Left cardiac atrium (tissue), 4 donors: ENCODE results near the gene SIGLEC7. TPM values are rescaled to one million over a fixed set of nuclear protein-coding genes. Genes with fewer than 3 reads are reported as not detected.
"Not testable (repeated sequence)": the region's sequence is repeated elsewhere in the genome, so short reads cannot be mapped to it uniquely, and the experiment has no call there.

ENCODE experiments used
- ATAC-seq, 2 donors: fragments of 200-7000 bp; cut with Tn5 transposase; one replicate each; pipeline ENCODE4 v1.9.1; 2020; ENCODE audit warnings: mild to moderate bottlenecking in 2 of 2, moderate library complexity in 2 of 2
- DNase-seq: peaks from one replicate; pipeline ENCODE4 v3.0.0-alpha.2; 2020
- intact Hi-C, 2 donors: fragments of 100-400 bp; cut with DNase I; formaldehyde crosslinking; loops; one replicate each; pipeline versions ENCODE4 v1.14.1 to v1.15.1; 2022 to 2023
- total RNA-seq, 2 donors: library from RNA; stranded (reverse); fragmentation: NEBNext Ultra II Directional; extraction: Animal tissue kit (Norgen Biotek cat#: 25700); gene quantifications; one replicate each; pipeline ENCODE4 v1.2.1, GENCODE V29; 2021
- donor health status: DM: no; HTN: yes; CAD: no.
- donor health status: DM: no; HTN: yes; CAD: no; lungs with severe emphysema.
- donor health status: DM: yes; HTN: yes; CAD: no.
- donor health status: Dilated cardiomyopathy.

Gene SIGLEC7
- total RNA-seq, 2 donors from 2014 or later, result 1.6 to 2.2 TPM

DNA sequence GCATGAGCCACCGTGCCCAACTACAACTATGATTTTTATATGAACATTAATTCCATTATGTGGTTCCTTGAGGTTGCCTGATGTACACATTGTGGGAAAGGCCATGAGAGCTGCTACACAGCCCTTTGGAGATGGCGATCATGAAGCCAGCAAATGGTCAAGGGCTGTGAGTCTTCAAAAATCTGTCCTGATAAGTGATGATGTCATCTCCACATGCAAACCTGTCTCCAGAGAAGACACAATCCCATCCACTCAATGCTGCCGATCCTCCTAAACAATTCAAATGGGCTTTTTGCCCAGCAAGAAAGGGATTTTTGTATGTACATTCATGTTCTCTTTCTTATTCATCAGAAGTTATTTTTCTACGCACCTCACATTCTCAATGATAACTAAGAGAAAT is 17.6 kb downstream of the SIGLEC7 start:
- DNase-seq, result no peak
- intact Hi-C loops, result no loop called here
- ATAC-seq, result no peak

DNA sequence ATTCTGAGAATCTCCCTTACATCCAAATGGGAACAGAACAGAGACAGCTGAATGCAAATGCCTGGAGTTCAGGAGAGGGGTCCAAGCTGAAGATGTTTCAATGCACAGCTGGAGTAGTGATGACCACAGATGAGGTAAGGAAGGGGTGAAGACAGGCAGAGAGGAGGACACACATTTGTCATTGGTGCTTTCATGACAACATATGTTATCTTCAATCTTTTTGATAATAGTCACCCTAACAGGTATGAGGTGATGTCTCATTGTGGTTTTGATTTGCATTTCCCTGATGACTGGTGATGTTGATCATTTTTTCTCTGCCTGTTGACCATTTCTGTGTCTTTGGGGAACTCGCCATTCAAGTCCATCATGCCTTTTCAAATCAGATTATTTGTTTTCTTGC is 19.2 kb downstream of the SIGLEC7 start:
- ATAC-seq (no peak), DNase-seq (no peak)
- intact Hi-C loops, result no loop called here

DNA sequence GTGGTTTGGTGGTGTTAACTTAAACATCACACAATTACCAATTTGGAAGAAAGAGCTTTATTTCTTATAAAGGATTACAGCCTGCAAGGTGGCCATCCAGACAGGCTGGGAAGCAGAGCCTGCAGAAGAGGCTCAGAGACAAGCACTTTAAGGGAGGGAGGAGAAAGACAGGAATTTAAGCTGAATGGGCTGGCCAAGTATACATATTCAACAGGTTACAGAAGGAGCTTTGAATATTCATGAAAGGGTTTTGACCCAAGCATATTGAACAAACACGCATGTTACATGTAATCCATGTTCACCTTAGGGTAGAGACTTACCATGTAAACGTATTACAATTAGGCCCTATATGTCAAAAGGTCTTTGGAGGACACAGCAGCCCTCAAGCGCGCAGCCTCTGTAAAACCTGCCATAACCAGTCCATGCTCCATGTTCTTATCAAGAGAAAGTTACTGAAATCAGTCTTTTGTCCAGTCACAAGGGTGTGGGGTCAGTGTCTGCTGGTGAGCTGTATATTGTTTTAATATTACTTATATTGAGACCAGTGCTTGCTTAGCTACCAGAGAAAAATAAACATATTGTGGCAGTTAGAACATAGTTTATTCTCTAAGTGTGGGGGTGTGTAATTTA is 19.9 kb downstream of the SIGLEC7 start:
- intact Hi-C loops, result no loop called here
- ATAC-seq, result no peak
- no peak for DNase-seq

DNA sequence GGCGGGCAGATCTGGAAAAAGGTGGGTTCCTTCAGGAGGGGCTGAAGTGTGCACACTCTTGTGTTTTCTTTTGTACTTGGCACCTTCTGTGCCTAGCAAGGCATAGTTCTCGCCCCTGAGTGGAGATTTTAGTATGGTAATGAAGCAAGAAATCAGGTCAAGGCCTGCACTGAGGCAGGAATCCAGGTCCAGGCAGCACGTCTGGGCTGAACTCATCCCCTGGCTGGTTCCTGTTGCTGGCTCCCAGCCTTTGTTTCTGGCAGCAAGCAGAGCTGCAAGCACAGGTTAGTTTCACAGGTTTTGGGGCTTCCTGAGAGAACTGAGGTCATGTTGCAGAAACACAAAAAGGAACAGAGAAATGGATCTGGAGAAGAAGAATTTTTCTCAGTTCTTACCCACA is 21.2 kb downstream of the SIGLEC7 start:
- intact Hi-C loops, result no loop called here
- ATAC-seq (no peak), DNase-seq (no peak)

DNA sequence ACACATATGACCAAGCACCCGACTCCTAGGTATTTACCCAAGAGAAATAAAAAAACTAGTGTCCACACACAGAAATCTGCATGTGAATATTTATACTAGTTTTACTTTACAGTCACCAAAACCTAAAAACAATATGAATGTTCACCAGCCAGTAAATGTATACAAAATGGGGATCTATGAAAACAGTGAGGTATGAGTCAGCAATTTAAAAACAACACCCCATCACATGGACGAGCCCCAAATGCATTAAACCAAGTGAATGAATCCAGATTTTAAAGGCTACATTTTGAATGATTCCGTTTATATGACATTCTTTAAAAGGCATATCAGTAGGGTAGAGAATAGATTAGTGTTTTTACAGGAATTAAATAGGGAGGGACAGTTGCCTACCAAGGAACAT is 22.1 kb downstream of the SIGLEC7 start:
- DNase-seq (no peak), ATAC-seq (no peak)
- intact Hi-C loops, result no loop called here

DNA sequence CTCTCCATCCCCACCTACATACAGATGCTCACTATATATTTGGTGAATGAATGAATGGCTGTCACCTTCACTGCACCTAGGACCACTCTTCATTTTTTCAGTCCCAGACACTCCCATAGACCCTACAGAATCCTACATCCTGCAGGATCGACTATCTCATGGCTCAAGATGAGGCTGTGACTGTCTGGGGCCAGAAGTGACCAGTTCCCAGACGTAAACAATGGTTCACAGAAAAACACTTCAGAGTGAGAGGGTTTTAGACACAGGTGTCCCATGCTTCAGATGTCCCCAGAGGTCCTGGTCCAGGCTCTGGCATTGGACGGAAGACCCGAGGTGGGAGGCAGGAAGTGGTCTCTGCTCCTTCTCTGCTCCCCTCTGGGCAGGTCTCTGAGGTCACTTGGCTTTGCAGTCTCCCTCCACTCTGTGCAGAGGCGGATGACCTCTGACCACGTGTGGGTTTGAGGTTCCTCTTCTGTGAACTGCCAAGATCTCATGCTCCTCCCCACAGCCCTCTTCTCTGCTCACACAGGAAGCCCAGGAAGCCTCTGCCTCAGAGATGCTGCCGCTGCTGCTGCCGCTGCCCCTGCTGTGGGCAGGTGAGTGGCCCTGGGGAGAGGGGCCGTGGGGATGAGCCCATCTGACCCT is 24.9 kb downstream of the SIGLEC7 start:
- intact Hi-C loops, result loop anchor here in 1 of 2 donors (5.0 kb wide), 1 partner anchor 145 kb away; no protein-coding TSS in a partner anchor
- peak; percentile 68 to 72 for ATAC-seq
- no peak for DNase-seq

DNA sequence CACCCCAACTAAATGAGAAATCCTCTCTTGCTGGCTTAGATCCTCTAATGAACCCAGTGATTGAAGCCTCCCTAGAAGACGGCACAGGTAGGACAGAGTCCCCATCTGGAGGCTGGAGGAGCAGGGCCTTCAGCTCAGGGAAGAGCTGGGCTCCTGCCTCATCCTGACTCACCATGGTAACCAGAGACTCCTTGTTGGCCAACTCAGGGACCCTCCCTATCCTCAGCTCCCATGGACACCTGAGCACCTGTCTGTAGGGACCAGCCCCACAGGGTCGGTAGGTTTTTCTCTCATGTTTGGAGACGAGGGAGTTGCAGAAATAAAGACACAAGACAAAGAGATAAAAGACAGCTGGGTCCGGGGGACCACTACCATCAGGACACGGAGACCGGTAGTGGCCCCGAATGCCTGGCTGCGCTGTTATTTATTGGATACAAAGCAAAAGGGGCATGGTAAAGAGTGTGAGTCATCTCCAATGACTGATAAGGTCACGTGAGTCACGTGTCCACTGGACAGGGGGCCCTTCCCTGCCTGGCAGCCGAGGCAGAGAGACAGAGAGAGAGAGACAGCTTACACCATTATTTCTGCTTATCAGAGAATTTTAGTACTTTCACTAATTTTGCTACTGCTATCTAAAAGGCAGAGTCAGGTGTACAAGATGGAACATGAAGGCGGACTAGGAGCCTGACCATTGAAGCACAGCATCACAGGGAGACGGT is 26.6 kb downstream of the SIGLEC7 start:
- intact Hi-C loops, result loop anchor here in 1 of 2 donors (5.0 kb wide), 1 partner anchor 146 kb away; no protein-coding TSS in a partner anchor
- peak in 1 of 2 donors; percentile 42 for ATAC-seq
- no peak for DNase-seq

DNA sequence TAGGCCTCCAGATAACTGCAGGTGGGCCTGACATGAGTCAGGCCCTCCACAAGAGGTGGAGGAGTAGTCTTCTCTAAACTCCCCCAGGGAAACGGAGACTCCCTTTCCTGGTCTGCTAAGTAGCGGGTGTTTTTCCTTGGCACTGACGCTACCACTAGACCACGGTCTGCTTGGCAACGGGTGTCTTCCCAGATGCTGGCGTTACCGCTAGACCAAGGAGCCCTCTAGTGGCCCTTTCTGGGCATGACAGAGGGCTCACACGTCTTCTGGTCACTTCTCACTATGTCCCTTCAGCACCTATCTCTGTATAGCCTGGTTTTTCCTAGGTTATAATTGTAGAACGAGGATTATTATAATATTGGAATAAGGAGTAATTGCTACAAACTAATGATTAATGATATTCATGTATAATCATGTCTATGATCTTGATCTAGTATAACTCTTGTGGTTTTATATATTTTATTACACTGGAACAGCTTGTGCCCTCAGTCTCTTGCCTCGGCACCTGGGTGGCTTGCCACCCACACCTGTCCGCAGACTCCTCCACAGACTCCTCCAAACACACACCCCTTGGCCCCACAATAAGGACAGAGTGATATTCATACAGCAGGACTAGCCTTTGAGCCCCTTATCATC is 27.3 kb downstream of the SIGLEC7 start:
- peak; percentile 87 for DNase-seq
- ATAC-seq, result not testable (repeated sequence)
- intact Hi-C loops, result loop anchor here in 1 of 2 donors (5.0 kb wide), 1 partner anchor 147 kb away; no protein-coding TSS in a partner anchor

DNA sequence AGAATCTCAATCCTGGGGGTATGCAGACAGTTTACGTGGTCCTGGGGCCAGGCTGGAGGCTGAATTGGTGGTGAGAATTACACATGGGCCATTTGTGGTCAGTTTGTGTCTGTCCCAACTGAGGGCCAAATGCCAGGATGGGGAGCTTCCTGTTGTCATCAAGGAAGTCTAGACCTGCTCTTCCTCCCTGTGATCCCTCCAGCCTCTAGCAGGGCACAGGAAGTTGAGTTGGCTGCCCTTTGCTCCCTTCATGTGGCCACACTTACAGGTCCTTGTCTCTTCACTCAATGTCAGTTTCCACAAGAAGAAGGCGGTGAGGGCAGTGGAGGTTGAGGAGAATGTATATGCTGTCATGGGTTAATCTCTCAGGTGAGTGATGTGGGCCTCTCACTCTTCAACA is 30.1 kb downstream of the SIGLEC7 start:
- intact Hi-C loops, result loop anchor here (5.0 to 10.0 kb wide), 3 partner anchors 150 to 240 kb away; no protein-coding TSS in a partner anchor
- ATAC-seq (no peak), DNase-seq (no peak)

DNA sequence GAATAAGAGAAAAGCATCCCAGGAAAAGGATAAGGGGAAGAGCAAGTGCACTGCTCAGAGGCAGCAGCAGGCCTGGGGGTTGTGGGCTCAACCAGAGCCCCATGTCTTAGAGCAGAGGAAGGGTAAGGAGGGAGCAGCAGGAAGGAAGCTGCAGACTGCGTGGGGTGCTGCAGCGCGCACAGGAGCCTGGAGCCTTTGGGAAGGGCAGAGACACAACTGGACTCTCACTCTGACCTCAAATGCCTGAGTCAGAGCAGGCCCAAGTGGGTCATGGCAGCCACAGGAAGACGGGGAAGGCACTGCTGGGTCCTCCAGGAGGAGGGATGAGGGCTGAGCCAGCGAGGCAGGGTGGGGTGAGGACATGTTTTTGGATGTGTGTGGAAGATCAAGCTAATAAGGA is 31.6 kb downstream of the SIGLEC7 start:
- intact Hi-C loops, result loop anchor here (5.0 to 10.0 kb wide), 3 partner anchors 151 to 241 kb away; no protein-coding TSS in a partner anchor
- ATAC-seq (no peak), DNase-seq (no peak)

DNA sequence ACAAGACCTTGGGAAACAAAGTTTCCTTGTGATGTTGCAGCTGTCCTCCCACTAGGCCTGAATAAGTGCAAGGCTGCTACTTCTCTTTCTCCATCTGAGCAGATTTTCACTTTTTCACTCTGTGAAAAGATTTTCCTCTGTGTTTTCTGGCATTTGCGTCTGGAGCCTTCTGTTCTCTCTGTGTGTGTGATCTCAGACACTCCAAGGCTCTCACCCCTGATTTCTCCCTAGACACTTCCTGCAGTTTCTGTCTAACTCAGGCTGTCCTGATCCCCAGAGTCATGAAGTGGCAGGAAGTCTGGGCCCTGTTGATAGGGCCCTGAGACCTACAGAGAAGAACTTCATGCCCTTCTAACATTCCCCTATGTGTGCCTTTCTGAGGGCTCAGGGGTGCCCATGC is 37.2 kb downstream of the SIGLEC7 start:
- intact Hi-C loops, result loop anchor here in 1 of 2 donors (10.0 kb wide), 1 partner anchor 244 kb away; no protein-coding TSS in a partner anchor
- DNase-seq (no peak), ATAC-seq (no peak)

DNA sequence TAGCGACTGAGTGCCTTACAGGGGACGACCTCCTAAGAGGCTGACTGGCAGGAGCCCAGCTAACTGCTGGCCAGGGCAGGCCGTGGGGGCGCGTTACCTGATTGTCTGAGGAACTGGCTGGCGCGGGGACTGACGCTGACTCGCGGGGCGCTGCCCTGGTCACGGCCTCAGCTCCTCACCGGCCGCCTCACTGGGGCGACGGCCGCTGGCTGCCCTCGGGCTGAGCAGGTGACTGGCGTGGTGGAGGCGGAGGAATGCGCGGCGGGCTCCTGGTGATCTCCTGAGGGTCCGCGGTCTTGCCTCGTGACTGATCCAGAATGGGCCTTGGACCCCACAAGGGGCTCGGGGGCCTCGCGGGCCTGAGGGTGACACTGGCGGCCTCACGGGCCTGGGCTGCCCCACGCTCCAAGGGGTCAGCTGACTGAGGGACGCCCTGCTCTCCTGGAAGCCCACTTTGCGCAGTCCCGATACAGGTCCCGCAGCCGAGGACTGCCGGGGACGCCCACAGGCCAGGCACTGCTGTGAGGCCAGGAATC is 39.3 kb downstream of the SIGLEC7 start:
- intact Hi-C loops, result no loop called here
- DNase-seq (no peak), ATAC-seq (no peak)

DNA sequence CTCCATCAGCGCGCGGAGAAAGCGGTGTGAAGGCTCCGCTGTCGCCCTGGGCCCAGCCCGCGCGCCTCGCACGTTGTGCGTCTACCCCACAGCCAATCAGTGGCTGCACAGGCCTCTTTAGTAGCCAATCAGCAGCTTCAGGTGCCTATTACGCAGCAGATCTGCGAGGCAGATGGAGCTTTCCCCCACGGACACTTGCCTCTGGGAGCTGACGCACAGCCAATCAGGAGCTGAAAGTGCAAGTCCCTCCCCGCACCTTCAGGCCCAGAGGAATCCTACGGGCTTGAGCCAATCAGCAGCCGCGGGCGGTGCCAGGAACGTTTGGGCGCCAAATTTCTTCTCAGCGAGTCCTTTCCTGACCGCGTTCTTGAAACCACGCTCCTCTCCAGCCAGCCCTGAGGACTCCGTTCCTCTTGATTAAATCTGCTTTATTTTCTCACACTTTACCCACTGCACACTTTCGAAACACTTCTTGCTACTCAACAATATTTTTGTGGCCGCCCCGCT is 39.9 kb downstream of the SIGLEC7 start:
- intact Hi-C loops, result no loop called here
- ATAC-seq, result no peak
- no peak for DNase-seq

DNA sequence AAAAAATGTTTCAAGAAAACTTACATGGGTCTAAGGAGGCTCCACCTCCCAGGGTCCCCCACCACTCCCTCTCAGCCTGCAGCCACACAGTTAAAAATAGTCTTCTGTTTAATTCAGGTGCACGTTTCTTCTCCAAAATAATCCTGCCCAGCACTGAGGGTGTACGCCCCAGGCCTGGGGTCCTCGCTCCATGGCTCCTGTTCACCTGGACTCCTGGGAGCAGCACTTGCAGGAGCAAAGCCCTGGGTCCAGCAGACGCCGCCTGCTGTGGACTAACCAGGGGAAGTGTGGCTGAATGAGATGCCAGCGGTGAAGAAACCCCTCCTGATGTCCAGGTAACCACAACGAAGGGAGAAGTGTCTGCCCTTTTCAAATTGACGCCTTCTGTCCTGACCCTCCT is 41.5 kb downstream of the SIGLEC7 start:
- intact Hi-C loops, result no loop called here
- no peak for DNase-seq
- no peak for ATAC-seq

DNA sequence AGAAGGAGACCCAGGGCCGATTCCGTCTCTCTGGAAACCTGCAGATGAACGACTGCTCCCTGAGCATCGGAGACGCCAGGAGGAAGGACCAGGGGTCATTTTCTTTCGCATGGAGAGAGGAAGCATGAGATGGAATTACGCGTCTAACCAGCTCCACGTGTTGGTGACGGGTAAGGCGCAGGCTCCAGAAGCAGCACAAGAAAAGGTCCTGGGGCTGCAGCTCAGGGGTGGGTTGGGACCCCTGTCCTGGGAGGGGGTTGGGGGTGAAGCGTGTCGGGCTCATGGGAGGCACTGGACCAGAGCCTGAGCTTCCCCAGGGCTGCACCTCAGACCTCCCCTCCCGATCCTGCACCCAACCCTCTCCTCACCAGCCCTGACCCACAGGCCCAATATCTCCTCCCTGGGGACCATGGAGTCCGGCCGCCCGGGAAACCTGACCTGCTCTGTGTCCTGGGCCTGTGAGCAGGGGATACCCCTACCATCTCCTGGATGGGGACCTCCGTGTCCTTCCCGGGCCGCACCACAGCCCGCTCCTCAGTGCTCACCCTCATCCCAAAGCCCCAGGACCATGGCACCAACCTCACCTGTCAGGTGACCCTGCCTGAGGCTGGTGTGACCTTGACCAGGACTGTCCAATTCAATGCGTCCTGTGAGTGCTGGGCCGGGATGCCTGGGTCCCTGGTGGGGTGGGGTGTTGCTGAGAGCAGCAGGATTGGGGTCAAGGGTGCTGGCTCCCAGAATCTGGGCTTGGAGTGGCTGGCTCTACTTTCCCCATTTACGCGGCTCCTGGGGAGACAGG is 43.2 kb downstream of the SIGLEC7 start:
- ATAC-seq (no peak), DNase-seq (no peak)
- intact Hi-C loops, result no loop called here

DNA sequence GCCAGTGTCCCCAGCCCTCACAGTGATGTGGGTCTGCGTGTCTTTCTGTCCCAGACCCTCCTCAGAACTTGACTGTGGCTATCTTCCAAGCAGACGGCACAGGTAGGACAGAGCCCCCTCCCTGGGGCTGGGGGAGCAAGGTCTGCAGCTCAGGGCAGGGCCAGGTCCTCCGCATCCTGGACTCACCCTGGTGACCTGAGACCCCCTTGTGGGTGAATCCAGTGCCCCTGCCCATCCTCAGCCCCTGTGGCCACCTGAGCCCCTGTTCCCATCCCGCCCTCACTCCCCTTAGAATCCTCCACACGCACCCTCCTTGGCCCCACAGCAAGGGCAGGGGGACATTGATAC is 43.7 kb downstream of the SIGLEC7 start:
- ATAC-seq (no peak), DNase-seq (no peak)
- intact Hi-C loops, result no loop called here

DNA sequence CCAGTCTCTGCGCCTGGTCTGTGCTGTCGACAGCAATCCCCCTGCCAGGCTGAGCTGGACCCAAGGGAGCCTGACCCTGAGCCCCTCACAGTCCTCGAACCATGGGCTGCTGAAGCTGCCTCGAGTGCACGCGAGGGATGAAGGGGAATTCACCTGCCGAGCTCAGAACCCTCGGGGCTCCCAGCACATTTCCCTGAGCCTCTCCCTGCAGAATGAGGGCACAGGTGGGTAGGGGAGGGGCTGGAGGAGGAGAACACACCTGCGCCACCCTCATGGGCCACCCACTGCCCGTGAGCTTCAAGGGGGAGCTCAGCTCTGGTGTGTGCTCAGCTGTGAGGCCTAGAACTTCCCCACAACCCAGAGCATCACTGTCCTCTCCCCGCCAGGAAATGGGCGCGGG is 44.2 kb downstream of the SIGLEC7 start:
- intact Hi-C loops, result no loop called here
- ATAC-seq, result no peak
- no peak for DNase-seq

DNA sequence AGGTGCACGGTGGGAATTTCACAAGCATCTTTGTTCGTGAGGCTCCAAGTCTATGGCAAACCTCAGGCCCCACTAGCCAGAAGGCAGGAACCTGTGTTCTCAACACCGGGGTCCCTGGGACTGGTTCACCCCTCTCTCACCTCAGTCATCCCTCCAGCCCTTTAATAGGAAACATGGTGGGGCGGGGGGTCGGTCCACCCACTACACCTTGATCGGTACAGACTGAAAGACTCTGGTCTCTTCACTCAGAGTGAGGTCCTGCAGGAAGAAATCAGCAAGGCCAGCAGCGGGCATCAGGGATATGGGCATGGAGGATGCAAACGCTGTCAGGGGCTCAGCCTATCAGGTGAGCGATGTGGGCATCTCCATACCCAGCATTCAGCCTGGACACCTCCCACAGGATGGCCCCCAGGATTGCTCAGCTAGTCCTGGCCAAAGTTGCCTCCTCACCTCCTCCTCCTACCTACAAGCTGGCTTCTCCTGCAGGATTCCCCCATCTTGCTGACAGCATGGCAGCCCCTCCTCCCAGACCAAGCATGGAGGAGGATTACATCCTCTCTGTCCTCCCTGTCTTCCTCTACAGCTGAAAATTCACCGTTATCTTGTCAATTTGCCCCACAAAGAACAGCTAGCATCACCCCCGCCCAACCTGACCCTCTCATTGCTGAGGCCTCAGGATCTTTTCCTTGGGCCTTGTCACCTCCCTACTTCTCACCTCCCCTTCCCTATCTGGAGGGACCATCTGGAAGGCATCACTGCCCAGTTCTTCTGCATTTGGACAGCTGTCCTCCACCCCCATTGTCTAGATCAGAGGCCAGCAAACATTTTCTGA is 45.5 kb downstream of the SIGLEC7 start:
- intact Hi-C loops, result no loop called here
- no peak for DNase-seq
- no peak for ATAC-seq
